ENCODE data around the gene IGSF23.

GRCh38 chr19:44685877-44686276, 72.5 kb downstream of the IGSF23 start:
- TF ChIP-seq CTCF (IDR thresholded peaks at IDR 0.05) (no peak), POLR2A (IDR thresholded peaks at IDR 0.05) (no peak)

Measured in Peyer's patch (tissue), 4 donors.